NCI-H2107 treated with DMSO at 0.1 percent for 48 hours (cell line): ENCODE data around the gene RTF2.
A peak's percentile ranks its signal among the peaks of the same experiment; 100 is the strongest.
"Not testable (repeated sequence)": the region's sequence is repeated elsewhere in the genome, so short reads cannot be mapped to it uniquely, and the experiment has no call there.

Source experiments
- DNase-seq: peaks from one replicate; lab custom pipeline; 2025; ENCODE audit not compliant: unreplicated experiment; lab: John Stamatoyannopoulos, UW

The RTF2 gene

GRCh38 chr20:56540415-56540814 lies 72.0 kb downstream of the RTF2 start:
- no peak for DNase-seq

GRCh38 chr20:56542489-56543030 lies 74.1 kb downstream of the RTF2 start:
- DNase-seq, result no peak

GRCh38 chr20:56551571-56551970 lies 83.1 kb downstream of the RTF2 start:
- DNase-seq, result no peak

GRCh38 chr20:56552911-56553629 lies 84.6 kb downstream of the RTF2 start:
- DNase-seq, result no peak

- peak; percentile 26 for DNase-seq
Measured at GRCh38 chr20:56554869-56555268, 86.4 kb downstream of the RTF2 start.

GRCh38 chr20:56558968-56559367 lies 90.5 kb downstream of the RTF2 start:
- no peak for DNase-seq

GRCh38 chr20:56564526-56564925 lies 96.1 kb downstream of the RTF2 start:
- not testable (repeated sequence) for DNase-seq

GRCh38 chr20:56565511-56565910 lies 97.1 kb downstream of the RTF2 start:
- DNase-seq, result no peak

- DNase-seq, result no peak
Measured at GRCh38 chr20:56566621-56567020, 98.2 kb downstream of the RTF2 start.
